Heart right ventricle (tissue), 16 donors: Measurements from ENCODE around the gene STX18. TPM values are rescaled to one million over a fixed set of nuclear protein-coding genes. Genes with fewer than 3 reads are reported as not detected.

ENCODE experiments used
- ATAC-seq, 8 donors: fragments of 200-7000 bp; cut with Tn5 transposase; one replicate each; pipeline ENCODE4 v1.9.1; 2020; ENCODE audit warnings: mild to moderate bottlenecking in 8 of 8, moderate library complexity in 8 of 8, moderate number of reproducible peaks in 1 of 8
- DNase-seq, 2 donors: peaks; one replicate each; pipeline ENCODE4 v3.0.0-alpha.2; 2020
- H3K27ac ChIP-seq, 10 donors: fragments of 200-600 bp; sonication (generic) in 2 of 10; one replicate each; pipeline versions ENCODE4 v1.5.0 to v1.8.0; 2020 to 2022; ENCODE audit warnings: mild to moderate bottlenecking in 3 of 10
- H3K27me3 ChIP-seq, 7 donors: fragments of 200-600 bp; one replicate each; pipeline ENCODE4 v1.8.0; 2021 to 2022; ENCODE audit warnings: mild to moderate bottlenecking in 2 of 7
- H3K36me3 ChIP-seq, 9 donors: fragments of 200-600 bp; sonication (generic) in 1 of 9; one replicate each; pipeline versions ENCODE4 v1.5.0 to v1.8.0; 2020 to 2022; ENCODE audit warnings: mild to moderate bottlenecking in 2 of 9
- H3K4me1 ChIP-seq, 9 donors: fragments of 200-600 bp; sonication (generic) in 1 of 9; one replicate each; pipeline versions ENCODE4 v1.5.0 to v1.8.0; 2020 to 2022; ENCODE audit warnings: mild to moderate bottlenecking in 4 of 9
- H3K4me3 ChIP-seq, 10 donors: fragments of 200-600 bp; sonication (generic) in 2 of 10; one replicate each; pipeline versions ENCODE4 v1.5.0 to v1.8.0; 2020 to 2022; ENCODE audit warnings: mild to moderate bottlenecking in 7 of 10, moderate library complexity in 2 of 10
- H3K9me3 ChIP-seq, 11 donors: fragments of 200-600 bp in 10 of 11; sonication (generic) in 2 of 11; one replicate each; pipeline versions ENCODE4 v1.5.0 to v1.8.0; 2013 to 2022; ENCODE audit warnings: mild to moderate bottlenecking in 2 of 11, control low read depth in 1 of 11, moderate library complexity in 1 of 11
- WGBS, 2 donors: extraction: QIAGEN DNeasy Blood & Tissue Kit; methylation state at CpG; one replicate each; pipeline ENCODE4 v1.1.7; 2013; ENCODE audit warnings: inconsistent platforms in 1 of 2; 5-methylcytosine and 5-hydroxymethylcytosine counted together
- intact Hi-C, 10 donors: fragments of 100-400 bp; cut with DNase I; formaldehyde crosslinking; loops; one replicate each; pipeline versions ENCODE4 v1.11.1 to v1.14.2; 2022
- polyA plus RNA-seq, 2 donors: library from polyadenylated mRNA; stranded (reverse); fragments of 200-250 nt; gene quantifications; one replicate each; pipeline ENCODE4 v1.2.3, GENCODE V29; 2013
- total RNA-seq, 10 donors: library from RNA; stranded (reverse); fragmentation: NEBNext Ultra II Directional in 3 of 10; extraction: Animal tissue kit (Norgen Biotek cat#: 25700) in 3 of 10; gene quantifications; one replicate each; pipeline versions ENCODE4 v1.2.1 to v1.2.4, GENCODE V29; 2021 to 2023
- TF ChIP-seq, protein P1 (sequence below), 9 donors: fragments of 200-600 bp; sonication (generic) in 2 of 9; IDR thresholded peaks; one replicate each; pipeline versions ENCODE4 v1.5.0 to v1.8.0; 2021 to 2022; ENCODE audit warnings: antibody characterized with exemption in 9 of 9, mild to moderate bottlenecking in 5 of 9, moderate library complexity in 1 of 9
- donor health status: Arrhythmogenic right ventricular cardiomyopathy.
- donor health status: ischemic (EF 13 %, LVEDD 7.1; RV severe dilation, severe dysfunction).
- donor health status: healthy with polysubstance abuse.
- donor health status: DM: no; HTN: yes; CAD: no.
- donor health status: DM: no; HTN: no; CAD: no.
- donor health status: ischemic (EF 25% LVEDD 6.9; RV normal size, moderate dysfunction).
- donor health status: ischemic (EF 25% LVEDD 5.7; RV mildly dilated, moderate dysfunction).
- donor health status: healthy.
- donor health status: DM: yes; HTN: yes; CAD: no.
- donor health status: Ischemic cardiomyopathy.
- donor health status: ischemic (EF 35%, LVEDD 5.7; RV mildly dilated, moderate dysfunction).
- donor health status: nonischemic (EF 11% LVEDD 7.7; RV severe dilation, severe dysfunction).
- donor health status: DM: yes; HTN: yes; CAD: no.
- donor health status: PGD.
- donor health status: ischemic (EF 29% LVEDD 5.4; RV normal size, mild dysfunction).
- donor health status: nonischemic (EF 23%, LVEDD 6.1; RV moderate dilation, normal function).

Gene STX18
- total and polyA plus RNA-seq, 12 donors: 13.5 to 24.5 (median 18.2) TPM

DNA sequence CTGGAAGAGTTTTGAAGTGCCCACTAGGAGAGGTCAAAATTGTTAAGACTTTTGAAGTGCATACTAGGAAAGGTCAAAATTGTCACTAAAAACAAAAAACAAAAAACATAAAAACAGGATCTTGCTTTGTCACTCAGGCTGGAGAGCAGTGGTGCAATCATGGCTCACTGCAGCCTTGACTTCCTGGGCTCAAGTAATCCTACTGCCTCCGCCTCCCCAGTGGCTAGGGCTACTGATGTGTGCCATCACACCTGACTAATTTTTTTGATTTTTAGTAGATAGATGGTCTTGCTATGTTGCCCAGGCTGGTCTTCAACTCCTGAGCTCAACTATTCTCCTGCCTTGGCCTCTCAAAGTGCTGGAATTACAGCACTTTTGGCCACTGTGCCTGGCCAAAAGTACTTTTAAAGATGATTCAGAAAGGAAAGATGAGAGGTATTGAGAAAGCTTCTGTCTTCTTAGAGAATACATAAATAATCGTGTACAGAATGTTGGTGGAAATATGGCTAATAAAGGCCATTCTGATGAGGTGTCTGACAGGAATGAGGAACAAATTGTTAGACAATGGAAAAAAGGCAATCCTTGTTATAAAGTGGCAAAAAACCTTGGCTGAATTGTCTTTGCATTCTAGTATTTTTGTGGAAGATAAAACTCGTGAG lies 43.3 kb upstream of the STX18 start:
- no peaks in the 10 kb centered on the region for H3K4me1 ChIP-seq
- H3K4me3 ChIP-seq: no peak overlapping the region
- no peaks in the 10 kb centered on the region for H3K27me3 ChIP-seq
- peaks cover 0 to 18% (median 0%) of the 10 kb centered on the region in 11 donors for H3K9me3 ChIP-seq
- TF ChIP-seq, protein P1, sequence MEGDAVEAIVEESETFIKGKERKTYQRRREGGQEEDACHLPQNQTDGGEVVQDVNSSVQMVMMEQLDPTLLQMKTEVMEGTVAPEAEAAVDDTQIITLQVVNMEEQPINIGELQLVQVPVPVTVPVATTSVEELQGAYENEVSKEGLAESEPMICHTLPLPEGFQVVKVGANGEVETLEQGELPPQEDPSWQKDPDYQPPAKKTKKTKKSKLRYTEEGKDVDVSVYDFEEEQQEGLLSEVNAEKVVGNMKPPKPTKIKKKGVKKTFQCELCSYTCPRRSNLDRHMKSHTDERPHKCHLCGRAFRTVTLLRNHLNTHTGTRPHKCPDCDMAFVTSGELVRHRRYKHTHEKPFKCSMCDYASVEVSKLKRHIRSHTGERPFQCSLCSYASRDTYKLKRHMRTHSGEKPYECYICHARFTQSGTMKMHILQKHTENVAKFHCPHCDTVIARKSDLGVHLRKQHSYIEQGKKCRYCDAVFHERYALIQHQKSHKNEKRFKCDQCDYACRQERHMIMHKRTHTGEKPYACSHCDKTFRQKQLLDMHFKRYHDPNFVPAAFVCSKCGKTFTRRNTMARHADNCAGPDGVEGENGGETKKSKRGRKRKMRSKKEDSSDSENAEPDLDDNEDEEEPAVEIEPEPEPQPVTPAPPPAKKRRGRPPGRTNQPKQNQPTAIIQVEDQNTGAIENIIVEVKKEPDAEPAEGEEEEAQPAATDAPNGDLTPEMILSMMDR (IDR thresholded peaks at IDR 0.05): no peak
- 81 to 88% methylated on average over 3 of the region's 3 CpGs for WGBS, 2 donors
- intact Hi-C loops: no loop called here
- H3K27ac ChIP-seq: no peak overlapping the region
- ATAC-seq (no peak), DNase-seq (no peak)
- H3K36me3 ChIP-seq: no peaks in the 10 kb centered on the region

DNA sequence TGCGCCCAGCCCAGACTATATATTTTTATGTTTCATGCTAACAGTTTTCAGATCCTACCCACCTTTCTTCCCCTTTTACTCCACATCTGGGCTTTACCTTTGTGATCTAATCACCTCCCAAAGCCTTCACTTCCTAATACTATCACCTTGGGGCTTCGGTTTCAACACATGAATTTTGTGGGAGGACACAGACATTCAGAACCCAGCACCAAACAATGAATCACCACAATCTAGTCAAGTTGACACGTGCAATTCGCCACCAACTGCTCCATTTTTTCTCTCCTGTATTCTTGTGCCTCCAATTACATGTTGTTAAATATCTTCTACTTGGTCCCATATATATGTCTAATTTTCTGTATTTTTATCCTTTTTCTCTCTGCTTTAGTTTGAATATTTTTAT lies 41.8 kb upstream of the STX18 start:
- intact Hi-C loops: no loop called here
- 94 to 96% methylated on average over 4 of the region's 4 CpGs for WGBS, 2 donors
- Histone ChIP-seq H3K4me1 (no peaks in the 10 kb centered on the region), H3K27ac (no peak overlapping the region), H3K4me3 (no peak overlapping the region), H3K36me3 (no peaks in the 10 kb centered on the region), H3K27me3 (no peaks in the 10 kb centered on the region), H3K9me3 (peaks cover 0 to 18% (median 0%) of the 10 kb centered on the region in 11 donors)
- TF ChIP-seq, protein P1 (IDR thresholded peaks at IDR 0.05): no peak
- DNase-seq (no peak), ATAC-seq (no peak)

DNA sequence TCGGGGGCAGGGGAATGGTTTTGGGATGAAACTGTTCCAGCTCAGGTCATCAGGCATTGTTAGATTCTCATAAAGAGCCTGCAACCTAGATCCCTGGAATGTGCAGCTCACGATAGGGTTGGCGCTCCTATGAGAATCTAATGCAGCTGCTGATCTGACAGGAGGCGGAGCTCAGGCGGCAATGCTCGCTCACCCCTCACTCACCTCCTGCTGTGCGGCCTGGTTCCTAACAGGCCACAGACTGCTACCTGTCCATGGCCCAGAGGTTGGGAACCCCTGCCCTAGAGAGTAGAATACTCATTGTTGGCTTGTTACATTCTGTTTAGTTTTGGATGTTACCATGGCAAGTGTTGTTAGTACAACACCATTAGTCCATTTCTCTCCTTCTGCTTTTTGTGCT lies 40.8 kb upstream of the STX18 start:
- 91 to 93% methylated on average over 7 of the region's 7 CpGs for WGBS, 2 donors
- peaks cover 0 to 16% (median 0%) of the 10 kb centered on the region in 11 donors for H3K9me3 ChIP-seq
- ATAC-seq (no peak), DNase-seq (no peak)
- no peaks in the 10 kb centered on the region for H3K4me1 ChIP-seq
- intact Hi-C loops: no loop called here
- H3K4me3 ChIP-seq: no peak overlapping the region
- H3K27ac ChIP-seq: no peak overlapping the region
- H3K36me3 ChIP-seq: no peaks in the 10 kb centered on the region
- no peaks in the 10 kb centered on the region for H3K27me3 ChIP-seq
- TF ChIP-seq, protein P1 (IDR thresholded peaks at IDR 0.05): no peak

DNA sequence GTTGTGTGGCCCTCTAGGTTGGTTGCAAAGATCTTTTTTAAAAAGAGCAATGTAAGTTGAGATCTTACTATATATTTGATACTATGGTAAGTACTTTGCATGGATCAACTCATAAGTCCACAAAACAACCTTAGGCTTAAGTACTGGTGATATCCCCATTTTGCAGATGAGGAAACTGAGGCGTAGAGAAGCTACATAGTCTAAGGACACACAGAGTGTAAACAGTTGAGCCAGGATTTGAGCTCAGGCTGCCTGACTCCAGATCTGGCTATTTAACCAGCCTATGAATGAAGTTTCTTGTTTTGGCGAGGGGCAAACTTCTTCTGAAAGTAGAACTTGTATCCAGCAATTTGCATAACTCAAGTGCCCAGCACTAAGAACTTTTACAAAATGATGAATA lies 38.6 kb upstream of the STX18 start:
- WGBS, 2 donors: 97% methylated on average over 2 of the region's 2 CpGs
- DNase-seq (no peak), ATAC-seq (no peak)
- no peaks in the 10 kb centered on the region for H3K27me3 ChIP-seq
- intact Hi-C loops: no loop called here
- H3K27ac ChIP-seq: no peak overlapping the region
- no peak overlapping the region for H3K4me3 ChIP-seq
- H3K4me1 ChIP-seq: peaks cover 0 to 4% (median 0%) of the 10 kb centered on the region in 9 donors
- no peaks in the 10 kb centered on the region for H3K9me3 ChIP-seq
- TF ChIP-seq, protein P1 (IDR thresholded peaks at IDR 0.05): no peak
- no peaks in the 10 kb centered on the region for H3K36me3 ChIP-seq
